Measurements from ENCODE around the gene GALNT12.

GALNT12 gene

DNA sequence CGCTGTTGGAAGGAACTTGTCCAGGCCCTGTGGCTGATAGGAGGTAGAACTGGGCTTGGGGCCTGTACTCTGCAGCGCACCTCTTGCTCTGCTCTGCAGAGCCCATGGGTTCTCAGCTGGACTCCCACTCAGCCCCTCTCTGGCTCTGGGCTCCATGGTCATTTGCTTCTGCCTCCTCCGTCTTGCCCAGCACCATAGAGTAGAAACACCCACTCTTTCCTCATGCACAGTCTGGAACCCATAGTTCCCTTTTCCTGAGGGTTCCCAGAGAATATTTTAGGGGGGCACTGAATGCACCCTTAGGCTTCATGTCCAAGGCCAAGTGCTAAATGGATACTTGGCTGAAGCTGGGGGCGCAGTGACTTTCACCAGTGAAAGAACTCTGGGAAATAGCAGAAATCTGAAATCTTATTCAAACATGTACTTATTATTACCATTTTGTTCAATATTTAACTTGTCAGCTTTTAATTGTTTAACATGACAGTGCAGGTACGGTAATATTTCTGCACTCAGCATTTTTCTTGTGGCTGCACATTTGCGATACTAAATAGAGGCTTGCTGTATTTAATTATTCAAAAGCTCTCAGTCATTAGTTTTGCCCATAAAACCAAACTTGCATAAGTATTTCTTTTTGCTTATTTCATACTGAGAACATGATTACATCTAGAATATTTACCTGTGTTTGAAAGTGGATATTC lies 31.5 kb downstream of the GALNT12 start:
- no peaks in the 10 kb centered on the region for H3K9me3 ChIP-seq (replicated peaks; ENCODE audit: low read length)

DNA sequence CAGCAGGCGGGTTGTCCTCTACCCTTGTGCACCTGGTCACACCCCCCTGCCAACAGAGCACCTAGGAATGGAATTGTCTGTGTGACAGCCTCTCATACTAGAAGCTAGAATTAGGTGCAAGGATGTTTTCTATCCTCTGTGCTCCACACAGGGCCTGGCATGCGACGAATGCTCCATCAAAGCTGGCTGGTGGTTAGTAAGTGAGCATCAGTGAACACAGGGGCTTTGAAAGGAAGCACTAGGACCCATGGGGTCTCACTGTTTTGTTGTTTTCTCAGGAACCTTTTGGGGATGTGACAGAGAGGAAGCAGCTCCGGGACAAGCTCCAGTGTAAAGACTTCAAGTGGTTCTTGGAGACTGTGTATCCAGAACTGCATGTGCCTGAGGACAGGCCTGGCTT lies 32.3 kb downstream of the GALNT12 start:
- peaks cover 40% of the 10 kb centered on the region for H3K27me3 ChIP-seq (ENCODE audit: control insufficient read depth, insufficient read depth, low read length)
- no peak overlapping the region for H3K4me2 ChIP-seq (ENCODE audit: low read length)
- no peaks in the 10 kb centered on the region for H3K9me3 ChIP-seq (replicated peaks; ENCODE audit: low read length)
- H3K4me1 ChIP-seq (ENCODE audit: control insufficient read depth, insufficient read depth, low read length), result no peaks in the 10 kb centered on the region
- no peaks in the 10 kb centered on the region for H3K36me3 ChIP-seq (ENCODE audit: insufficient read depth, low read length)
- no peak overlapping the region for H3K4me3 ChIP-seq (ENCODE audit: low read length)
- H3K9ac ChIP-seq (ENCODE audit: low read depth, low read length), result no peak overlapping the region

More for the DNA sequence above, 31.5 kb downstream of the GALNT12 start:
- no peaks in the 10 kb centered on the region for H3K4me1 ChIP-seq (ENCODE audit: control insufficient read depth, insufficient read depth, low read length)
- H3K4me2 ChIP-seq (ENCODE audit: low read length), result no peak overlapping the region
- H3K4me3 ChIP-seq (ENCODE audit: low read length), result no peak overlapping the region
- H3K36me3 ChIP-seq (ENCODE audit: insufficient read depth, low read length), result no peaks in the 10 kb centered on the region
- H3K9ac ChIP-seq (ENCODE audit: low read depth, low read length), result no peak overlapping the region
- H3K27me3 ChIP-seq (ENCODE audit: control insufficient read depth, insufficient read depth, low read length), result peaks cover 38% of the 10 kb centered on the region

DNA sequence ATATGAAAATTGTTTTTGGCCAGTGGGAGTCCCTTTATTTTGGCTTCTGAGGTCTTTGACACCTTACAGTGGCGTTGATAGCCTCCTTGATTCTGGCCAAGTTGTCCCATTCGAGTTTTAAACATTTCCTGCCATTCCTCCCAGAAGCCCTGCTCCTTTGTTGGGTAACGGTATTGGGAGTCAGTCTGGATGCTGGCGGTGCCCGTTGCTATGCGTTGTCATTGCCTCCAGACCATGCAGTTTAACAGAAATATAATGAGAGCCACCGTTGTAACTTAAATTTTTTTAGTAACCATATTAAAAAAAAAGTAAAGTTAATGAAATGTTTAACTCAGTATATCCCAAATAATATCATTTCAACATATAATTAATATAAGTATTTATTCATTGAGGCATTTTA lies 35.0 kb downstream of the GALNT12 start:
- H3K4me2 ChIP-seq (ENCODE audit: low read length), result no peak overlapping the region
- no peak overlapping the region for H3K4me3 ChIP-seq (ENCODE audit: low read length)
- H3K4me1 ChIP-seq (ENCODE audit: control insufficient read depth, insufficient read depth, low read length), result no peaks in the 10 kb centered on the region
- peaks cover 41% of the 10 kb centered on the region for H3K27me3 ChIP-seq (ENCODE audit: control insufficient read depth, insufficient read depth, low read length)
- H3K9me3 ChIP-seq (replicated peaks; ENCODE audit: low read length), result no peaks in the 10 kb centered on the region
- no peak overlapping the region for H3K9ac ChIP-seq (ENCODE audit: low read depth, low read length)
- H3K36me3 ChIP-seq (ENCODE audit: insufficient read depth, low read length), result no peaks in the 10 kb centered on the region

DNA sequence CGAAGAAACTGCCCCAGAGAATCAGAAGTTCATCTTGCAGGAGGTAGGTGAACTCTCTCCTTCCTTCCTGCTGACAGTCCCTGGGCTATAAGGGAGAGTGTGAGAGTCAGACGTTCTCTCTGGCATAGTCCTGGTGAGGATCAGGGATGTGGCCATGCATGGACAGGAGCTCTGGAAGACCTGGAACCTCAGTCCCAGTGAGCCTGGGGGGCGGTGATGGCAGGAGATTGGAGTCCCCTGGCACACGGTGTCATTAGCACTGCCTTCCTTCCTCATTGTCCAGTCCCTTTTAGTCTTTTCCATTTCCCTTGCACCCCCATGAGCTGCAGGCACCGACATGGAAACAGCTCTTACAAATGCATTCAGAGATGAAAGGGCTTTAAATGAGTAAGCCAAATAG lies 38.6 kb downstream of the GALNT12 start:
- no peak overlapping the region for H3K4me3 ChIP-seq (ENCODE audit: low read length)
- H3K9me3 ChIP-seq (replicated peaks; ENCODE audit: low read length), result no peaks in the 10 kb centered on the region
- no peak overlapping the region for H3K9ac ChIP-seq (ENCODE audit: low read depth, low read length)
- H3K4me1 ChIP-seq (ENCODE audit: control insufficient read depth, insufficient read depth, low read length), result no peaks in the 10 kb centered on the region
- H3K27me3 ChIP-seq (ENCODE audit: control insufficient read depth, insufficient read depth, low read length), result peaks cover 31% of the 10 kb centered on the region
- no peak overlapping the region for H3K4me2 ChIP-seq (ENCODE audit: low read length)
- no peaks in the 10 kb centered on the region for H3K36me3 ChIP-seq (ENCODE audit: insufficient read depth, low read length)

DNA sequence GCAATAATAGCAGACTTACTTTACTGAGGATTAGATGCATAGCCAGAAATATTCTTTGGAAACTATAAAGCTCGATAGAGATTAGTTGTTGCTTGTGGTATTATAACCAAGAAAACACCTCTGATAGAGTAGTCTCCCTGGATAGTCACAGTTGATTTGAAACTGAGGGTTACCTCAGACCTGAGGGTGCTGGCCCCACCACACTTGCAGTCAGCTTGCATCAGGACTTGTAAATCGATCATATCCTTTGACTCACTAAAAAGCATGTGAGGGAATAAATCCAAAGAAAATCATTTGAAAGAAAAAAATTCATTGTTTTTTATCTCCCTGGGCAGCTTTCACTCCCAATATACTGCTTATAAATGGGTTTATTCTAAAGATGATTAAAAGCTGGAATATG lies 39.4 kb downstream of the GALNT12 start:
- Histone ChIP-seq H3K4me3 (ENCODE audit: low read length) (no peak overlapping the region), H3K4me2 (ENCODE audit: low read length) (no peak overlapping the region), H3K27me3 (ENCODE audit: control insufficient read depth, insufficient read depth, low read length) (peaks cover 35% of the 10 kb centered on the region), H3K4me1 (ENCODE audit: control insufficient read depth, insufficient read depth, low read length) (no peaks in the 10 kb centered on the region), H3K9ac (ENCODE audit: low read depth, low read length) (no peak overlapping the region), H3K9me3 (replicated peaks; ENCODE audit: low read length) (no peaks in the 10 kb centered on the region), H3K36me3 (ENCODE audit: insufficient read depth, low read length) (no peaks in the 10 kb centered on the region)

DNA sequence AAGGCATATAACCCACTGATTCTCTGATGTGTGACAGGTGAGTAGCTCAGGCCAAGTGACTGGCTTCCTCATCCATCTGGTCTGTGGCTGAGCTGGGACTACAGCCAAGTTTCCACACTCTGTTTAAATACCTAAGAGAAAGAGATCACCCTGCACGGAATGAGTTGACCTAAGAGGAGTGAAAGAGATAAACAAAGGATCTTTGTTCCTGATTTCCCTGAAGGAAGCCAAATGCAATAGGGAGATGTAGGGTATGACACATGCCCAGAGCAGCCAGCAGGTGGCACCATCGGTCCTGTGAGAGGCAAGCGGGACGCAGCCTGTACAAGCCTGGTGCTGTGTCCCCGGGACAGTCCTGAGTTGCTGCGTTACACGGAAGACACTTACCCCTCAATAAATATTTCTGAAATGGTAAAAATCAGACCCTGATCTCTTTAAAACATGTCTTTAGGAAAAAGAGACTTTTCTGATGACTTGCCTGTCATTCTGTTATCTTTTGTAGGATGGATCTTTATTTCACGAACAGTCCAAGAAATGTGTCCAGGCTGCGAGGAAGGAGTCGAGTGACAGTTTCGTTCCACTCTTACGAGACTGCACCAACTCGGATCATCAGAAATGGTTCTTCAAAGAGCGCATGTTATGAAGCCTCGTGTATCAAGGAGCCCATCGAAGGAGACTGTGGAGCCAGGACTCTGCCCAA lies 41.1 kb downstream of the GALNT12 start:
- peak overlapping the region; percentile 32 for H3K9ac ChIP-seq (ENCODE audit: low read depth, low read length)
- no peaks in the 10 kb centered on the region for H3K36me3 ChIP-seq (ENCODE audit: insufficient read depth, low read length)
- H3K27me3 ChIP-seq (ENCODE audit: control insufficient read depth, insufficient read depth, low read length), result peaks cover 36% of the 10 kb centered on the region
- peak overlapping the region; percentile 78 for H3K4me2 ChIP-seq (ENCODE audit: low read length)
- H3K9me3 ChIP-seq (replicated peaks; ENCODE audit: low read length), result no peaks in the 10 kb centered on the region
- H3K4me3 ChIP-seq (ENCODE audit: low read length), result peak overlapping the region; percentile 55
- H3K4me1 ChIP-seq (ENCODE audit: control insufficient read depth, insufficient read depth, low read length), result no peaks in the 10 kb centered on the region

DNA sequence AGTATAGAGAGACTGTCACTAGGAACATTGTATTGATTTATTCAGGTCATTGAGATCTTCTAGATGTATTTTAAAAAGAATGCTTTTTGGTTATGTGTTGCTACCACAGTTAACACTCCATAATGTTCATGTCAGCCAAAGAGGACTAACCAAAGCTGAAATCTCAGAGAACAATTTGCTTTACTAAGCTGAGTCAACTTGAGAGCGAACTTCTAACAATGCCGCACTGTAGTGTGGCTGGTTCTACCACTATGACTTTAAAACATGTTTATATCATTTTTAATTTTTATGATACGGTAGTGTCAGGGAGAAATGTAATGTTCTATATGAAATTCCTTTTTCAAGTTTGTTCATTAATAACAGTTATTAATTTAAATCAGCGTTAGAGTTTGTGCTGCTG lies 42.1 kb downstream of the GALNT12 start:
- H3K4me2 ChIP-seq (ENCODE audit: low read length), result no peak overlapping the region
- no peaks in the 10 kb centered on the region for H3K4me1 ChIP-seq (ENCODE audit: control insufficient read depth, insufficient read depth, low read length)
- H3K9ac ChIP-seq (ENCODE audit: low read depth, low read length), result no peak overlapping the region
- H3K27me3 ChIP-seq (ENCODE audit: control insufficient read depth, insufficient read depth, low read length), result peaks cover 28% of the 10 kb centered on the region
- no peaks in the 10 kb centered on the region for H3K36me3 ChIP-seq (ENCODE audit: insufficient read depth, low read length)
- H3K4me3 ChIP-seq (ENCODE audit: low read length), result no peak overlapping the region
- H3K9me3 ChIP-seq (replicated peaks; ENCODE audit: low read length), result no peaks in the 10 kb centered on the region

DNA sequence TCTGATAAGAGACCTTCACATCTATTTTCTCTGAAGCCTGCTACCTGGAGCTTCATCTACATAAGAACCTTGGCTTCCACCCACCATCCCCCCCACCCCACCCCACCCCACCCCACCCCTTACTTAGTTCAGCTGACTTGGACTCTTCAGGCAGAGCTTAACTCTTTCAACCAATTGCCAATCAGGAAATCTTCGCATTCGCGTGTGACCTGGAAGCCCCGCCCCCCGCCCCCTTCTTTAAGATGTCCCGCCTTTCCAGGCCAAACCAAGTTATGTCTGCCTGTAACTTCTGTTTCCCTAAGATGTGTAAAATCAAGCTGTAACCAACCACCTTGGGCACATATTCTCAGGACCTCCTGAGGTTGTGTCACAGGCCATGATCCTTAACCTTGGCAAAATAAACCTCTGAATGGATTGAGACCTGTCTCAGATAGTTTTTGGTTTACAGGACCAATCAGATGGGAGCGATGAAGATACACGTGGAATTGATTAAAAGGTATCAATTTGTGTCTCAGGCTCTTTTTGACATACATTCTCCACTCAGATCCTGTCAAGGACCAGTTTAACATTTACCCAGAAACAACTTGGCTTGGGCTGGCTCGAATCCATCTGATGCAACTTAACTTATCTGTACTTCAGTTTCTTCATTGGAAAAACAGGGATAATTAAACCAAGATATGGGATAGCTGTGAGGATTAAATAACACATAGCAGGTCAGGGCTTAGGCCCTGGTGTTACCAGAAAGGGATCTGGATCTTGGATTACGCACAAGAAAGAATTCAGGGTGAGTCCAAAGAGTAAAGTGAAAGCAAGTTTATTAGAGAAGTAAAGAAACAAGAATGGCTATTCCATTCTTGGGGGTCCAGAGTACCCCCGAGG lies 43.6 kb downstream of the GALNT12 start:
- Histone ChIP-seq H3K9ac (ENCODE audit: low read depth, low read length) (no peak overlapping the region), H3K4me3 (ENCODE audit: low read length) (no peak overlapping the region), H3K4me2 (ENCODE audit: low read length) (no peak overlapping the region), H3K27me3 (ENCODE audit: control insufficient read depth, insufficient read depth, low read length) (peaks cover 14% of the 10 kb centered on the region), H3K4me1 (ENCODE audit: control insufficient read depth, insufficient read depth, low read length) (no peaks in the 10 kb centered on the region), H3K9me3 (replicated peaks; ENCODE audit: low read length) (no peaks in the 10 kb centered on the region), H3K36me3 (ENCODE audit: insufficient read depth, low read length) (no peaks in the 10 kb centered on the region)

DNA sequence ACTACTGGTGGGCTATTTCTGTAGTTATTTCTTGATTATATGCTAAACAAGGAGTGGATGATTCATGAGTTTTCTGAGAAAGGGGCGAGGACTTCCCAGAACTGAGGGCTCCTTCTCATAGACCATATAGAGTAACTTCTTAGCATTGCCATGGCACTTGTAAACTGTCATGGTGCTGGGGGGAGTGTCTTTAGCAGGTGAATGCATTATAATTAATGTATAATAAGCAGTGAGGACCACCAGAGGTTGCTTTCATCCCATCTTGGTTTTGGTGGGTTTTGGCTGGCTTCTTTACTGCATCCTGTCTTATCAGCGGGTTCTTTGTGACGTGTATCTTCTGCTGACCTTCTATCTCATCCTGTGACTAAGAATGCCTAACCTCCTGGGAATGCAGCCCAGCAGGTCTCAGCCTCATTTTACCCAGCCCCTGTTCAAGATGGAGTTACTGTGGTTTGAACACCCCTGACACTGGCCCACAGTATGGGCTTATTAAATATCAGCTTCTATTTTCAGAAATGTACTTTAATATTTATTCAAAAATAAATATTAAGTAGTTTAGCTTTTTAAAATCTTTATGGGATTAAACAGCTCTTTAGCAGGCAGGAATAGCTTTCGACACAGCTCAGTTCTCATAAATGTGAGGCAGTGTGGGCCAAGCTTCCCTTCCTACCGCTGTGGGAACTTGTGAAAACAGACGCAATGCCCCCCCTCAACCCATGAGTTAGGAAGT lies 44.4 kb downstream of the GALNT12 start:
- Histone ChIP-seq H3K36me3 (ENCODE audit: insufficient read depth, low read length) (no peaks in the 10 kb centered on the region), H3K9me3 (replicated peaks; ENCODE audit: low read length) (no peaks in the 10 kb centered on the region), H3K4me1 (ENCODE audit: control insufficient read depth, insufficient read depth, low read length) (no peaks in the 10 kb centered on the region), H3K27me3 (ENCODE audit: control insufficient read depth, insufficient read depth, low read length) (peaks cover 18% of the 10 kb centered on the region), H3K4me2 (ENCODE audit: low read length) (no peak overlapping the region), H3K9ac (ENCODE audit: low read depth, low read length) (no peak overlapping the region), H3K4me3 (ENCODE audit: low read length) (no peak overlapping the region)

DNA sequence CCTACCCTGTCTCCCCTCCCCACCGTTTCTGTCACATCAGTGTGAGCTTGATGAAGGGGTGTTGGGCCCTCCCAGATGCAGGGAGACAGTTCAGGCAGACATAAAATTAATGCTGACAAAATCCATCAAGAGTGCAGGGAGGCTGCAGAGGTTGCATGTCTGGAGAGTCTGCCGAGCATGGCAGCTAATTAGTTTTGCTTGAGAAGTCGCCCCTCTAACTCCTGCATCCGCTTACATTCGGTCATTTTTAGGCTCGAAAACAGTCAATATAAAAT lies 44.9 kb downstream of the GALNT12 start:
- H3K4me2 ChIP-seq (ENCODE audit: low read length), result no peak overlapping the region
- H3K36me3 ChIP-seq (ENCODE audit: insufficient read depth, low read length), result no peaks in the 10 kb centered on the region
- no peaks in the 10 kb centered on the region for H3K9me3 ChIP-seq (replicated peaks; ENCODE audit: low read length)
- H3K27me3 ChIP-seq (ENCODE audit: control insufficient read depth, insufficient read depth, low read length), result peaks cover 23% of the 10 kb centered on the region
- no peak overlapping the region for H3K9ac ChIP-seq (ENCODE audit: low read depth, low read length)
- H3K4me3 ChIP-seq (ENCODE audit: low read length), result no peak overlapping the region
- no peaks in the 10 kb centered on the region for H3K4me1 ChIP-seq (ENCODE audit: control insufficient read depth, insufficient read depth, low read length)

DNA sequence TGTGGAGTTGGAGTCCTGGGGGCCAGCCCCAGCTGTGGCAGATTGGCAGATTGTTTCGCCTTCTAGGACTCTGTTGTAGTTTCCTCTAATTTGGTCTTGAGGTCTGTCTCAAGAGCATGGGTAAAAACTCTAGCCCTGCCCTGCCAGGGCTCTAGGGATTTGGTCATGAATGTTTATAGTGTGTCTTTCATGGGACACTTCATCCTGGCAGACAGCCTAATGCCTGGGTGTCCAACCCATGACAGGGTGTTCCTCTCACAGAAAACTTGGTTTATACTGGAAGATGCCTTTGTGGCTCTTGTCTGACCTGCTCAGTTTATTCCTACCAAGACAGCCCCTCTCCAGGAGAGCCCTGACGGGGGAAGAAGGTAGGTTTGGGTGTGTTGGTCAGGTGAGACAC lies 45.5 kb downstream of the GALNT12 start:
- H3K36me3 ChIP-seq (ENCODE audit: insufficient read depth, low read length), result no peaks in the 10 kb centered on the region
- H3K4me3 ChIP-seq (ENCODE audit: low read length), result no peak overlapping the region
- peaks cover 25% of the 10 kb centered on the region for H3K27me3 ChIP-seq (ENCODE audit: control insufficient read depth, insufficient read depth, low read length)
- H3K9me3 ChIP-seq (replicated peaks; ENCODE audit: low read length), result no peaks in the 10 kb centered on the region
- no peak overlapping the region for H3K4me2 ChIP-seq (ENCODE audit: low read length)
- H3K9ac ChIP-seq (ENCODE audit: low read depth, low read length), result no peak overlapping the region
- H3K4me1 ChIP-seq (ENCODE audit: control insufficient read depth, insufficient read depth, low read length), result no peaks in the 10 kb centered on the region

Measured in skeletal muscle satellite cell (primary cell).